RWPE2 (cell line): ENCODE data around the gene MUSTN1.

Experiments used
- ATAC-seq: fragments of 200-7000 bp; cut with Tn5 transposase; 3 replicates; pipeline ENCODE4 v1.9.1; 2021; ENCODE audit warnings: low read depth
- DNase-seq: peaks from one replicate; pipeline ENCODE4 v3.0.0-alpha.2; 2020; ENCODE audit warnings: low spot score
- H3K27ac ChIP-seq: fragments of 450-650 bp; 2 replicates; pipeline ENCODE4 v1.5.1; 2017; ENCODE audit warnings: mild to moderate bottlenecking; ENCODE audit not compliant: poor library complexity, severe bottlenecking
- H3K27me3 ChIP-seq: fragments of 250-450 bp; sonication (Bioruptor Pico); 2 replicates; pipeline ENCODE4 v1.5.1; 2021; ENCODE audit warnings: mild to moderate bottlenecking, moderate library complexity; ENCODE audit not compliant: insufficient read depth, poor library complexity, severe bottlenecking
- H3K36me3 ChIP-seq: fragments of 250-450 bp; sonication (Bioruptor Pico); 2 replicates; pipeline ENCODE4 v1.5.1; 2020; ENCODE audit warnings: low read depth, mild to moderate bottlenecking, moderate library complexity
- H3K4me1 ChIP-seq: fragments of 250-450 bp; sonication (Bioruptor Pico); 2 replicates; pipeline ENCODE4 v1.5.1; 2021; ENCODE audit warnings: mild to moderate bottlenecking, moderate library complexity; ENCODE audit not compliant: insufficient read depth, poor library complexity, severe bottlenecking
- H3K4me3 ChIP-seq: fragments of 250-450 bp; sonication (Bioruptor Pico); 2 replicates; pipeline ENCODE4 v1.5.1; 2021; ENCODE audit warnings: mild to moderate bottlenecking, moderate library complexity; ENCODE audit not compliant: severe bottlenecking
- H3K9me3 ChIP-seq: fragments of 250-450 bp; sonication (Bioruptor Pico); 2 replicates; pipeline ENCODE4 v1.5.1; 2021; ENCODE audit warnings: mild to moderate bottlenecking, moderate library complexity; ENCODE audit not compliant: severe bottlenecking
- TF ChIP-seq, protein P1 (sequence below): fragments of 450-650 bp; IDR thresholded peaks from one replicate; pipeline ENCODE4 v1.5.1; 2017; ENCODE audit warnings: mild to moderate bottlenecking, moderate library complexity; ENCODE audit not compliant: poor library complexity, severe bottlenecking

Gene MUSTN1

GRCh38 chr3:52856666-52857065, 21.8 kb upstream of the MUSTN1 start:
- Histone ChIP-seq H3K27ac (no peak overlapping the region), H3K36me3 (peaks cover 3% of the 10 kb centered on the region; the same call in 1 of the 2 replicates), H3K4me3 (no peak overlapping the region), H3K4me1 (no peaks in the 10 kb centered on the region), H3K9me3 (no peaks in the 10 kb centered on the region), H3K27me3 (no peaks in the 10 kb centered on the region)
- DNase-seq (no peak), ATAC-seq (no peak)
- TF ChIP-seq, protein P1, sequence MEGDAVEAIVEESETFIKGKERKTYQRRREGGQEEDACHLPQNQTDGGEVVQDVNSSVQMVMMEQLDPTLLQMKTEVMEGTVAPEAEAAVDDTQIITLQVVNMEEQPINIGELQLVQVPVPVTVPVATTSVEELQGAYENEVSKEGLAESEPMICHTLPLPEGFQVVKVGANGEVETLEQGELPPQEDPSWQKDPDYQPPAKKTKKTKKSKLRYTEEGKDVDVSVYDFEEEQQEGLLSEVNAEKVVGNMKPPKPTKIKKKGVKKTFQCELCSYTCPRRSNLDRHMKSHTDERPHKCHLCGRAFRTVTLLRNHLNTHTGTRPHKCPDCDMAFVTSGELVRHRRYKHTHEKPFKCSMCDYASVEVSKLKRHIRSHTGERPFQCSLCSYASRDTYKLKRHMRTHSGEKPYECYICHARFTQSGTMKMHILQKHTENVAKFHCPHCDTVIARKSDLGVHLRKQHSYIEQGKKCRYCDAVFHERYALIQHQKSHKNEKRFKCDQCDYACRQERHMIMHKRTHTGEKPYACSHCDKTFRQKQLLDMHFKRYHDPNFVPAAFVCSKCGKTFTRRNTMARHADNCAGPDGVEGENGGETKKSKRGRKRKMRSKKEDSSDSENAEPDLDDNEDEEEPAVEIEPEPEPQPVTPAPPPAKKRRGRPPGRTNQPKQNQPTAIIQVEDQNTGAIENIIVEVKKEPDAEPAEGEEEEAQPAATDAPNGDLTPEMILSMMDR = no peak

DNA sequence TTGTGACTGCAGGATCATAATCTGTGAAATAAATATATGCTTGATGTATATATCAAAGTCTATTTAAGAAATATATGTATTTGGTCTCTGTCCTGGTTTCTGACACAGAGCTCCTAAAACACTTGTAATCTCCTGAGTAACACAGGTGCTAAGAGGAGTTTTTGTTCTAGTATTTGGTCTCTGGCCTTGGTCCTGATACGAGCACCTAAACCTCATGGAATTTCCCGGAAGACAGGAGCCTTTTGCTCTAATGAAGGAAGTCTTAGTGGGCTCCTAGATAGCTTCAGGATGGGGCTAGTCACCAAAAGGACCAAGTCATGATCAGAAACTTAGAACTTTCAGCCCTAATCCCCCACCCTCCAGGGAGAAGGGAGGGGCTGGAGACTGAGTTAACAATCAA, 19.2 kb upstream of the MUSTN1 start:
- H3K9me3 ChIP-seq = no peaks in the 10 kb centered on the region
- TF ChIP-seq, protein P1 = no peak
- H3K4me3 ChIP-seq = no peak overlapping the region
- ATAC-seq (no peak), DNase-seq (no peak)
- no peaks in the 10 kb centered on the region for H3K4me1 ChIP-seq
- H3K27me3 ChIP-seq = no peaks in the 10 kb centered on the region
- no peak overlapping the region for H3K27ac ChIP-seq
- peaks cover 9% of the 10 kb centered on the region; the same call in 1 of the 2 replicates for H3K36me3 ChIP-seq

DNA sequence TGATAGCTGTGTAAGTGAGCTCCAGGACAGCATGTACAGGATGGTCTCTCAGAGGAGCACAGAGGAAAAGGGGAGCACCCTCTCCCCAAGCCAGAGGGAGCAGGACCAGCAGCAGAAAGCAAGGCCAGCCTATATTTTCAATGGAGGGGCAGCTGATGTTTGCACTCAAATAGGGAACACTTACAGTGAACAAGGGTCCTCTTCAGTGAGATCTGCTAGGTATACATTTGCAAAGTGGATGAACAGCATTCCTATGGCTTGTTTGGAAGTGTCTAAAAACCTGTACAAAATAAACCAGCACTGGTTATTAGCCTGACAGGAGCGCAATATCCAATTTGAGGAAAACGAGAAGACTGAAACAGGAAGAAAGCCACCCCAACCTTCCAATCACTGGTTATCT, 17.6 kb upstream of the MUSTN1 start:
- DNase-seq (no peak), ATAC-seq (no peak)
- H3K36me3 ChIP-seq = peaks cover 14% of the 10 kb centered on the region; the same call in 1 of the 2 replicates
- no peaks in the 10 kb centered on the region for H3K4me1 ChIP-seq
- no peak overlapping the region for H3K27ac ChIP-seq
- H3K9me3 ChIP-seq = no peaks in the 10 kb centered on the region
- H3K27me3 ChIP-seq = no peaks in the 10 kb centered on the region
- TF ChIP-seq, protein P1 = no peak
- no peak overlapping the region for H3K4me3 ChIP-seq

- H3K27ac ChIP-seq = no peak overlapping the region
- H3K4me3 ChIP-seq = no peak overlapping the region
- H3K36me3 ChIP-seq = peaks cover 14% of the 10 kb centered on the region; the same call in 1 of the 2 replicates
- peak; percentile 66; the same call in 2 of the 3 replicates for ATAC-seq
- DNase-seq = no peak
- TF ChIP-seq, protein P1 = peak; percentile 59
- H3K4me1 ChIP-seq = no peaks in the 10 kb centered on the region
- no peaks in the 10 kb centered on the region for H3K9me3 ChIP-seq
- H3K27me3 ChIP-seq = no peaks in the 10 kb centered on the region
Measured at GRCh38 chr3:52851348-52851747, 16.5 kb upstream of the MUSTN1 start.

DNA sequence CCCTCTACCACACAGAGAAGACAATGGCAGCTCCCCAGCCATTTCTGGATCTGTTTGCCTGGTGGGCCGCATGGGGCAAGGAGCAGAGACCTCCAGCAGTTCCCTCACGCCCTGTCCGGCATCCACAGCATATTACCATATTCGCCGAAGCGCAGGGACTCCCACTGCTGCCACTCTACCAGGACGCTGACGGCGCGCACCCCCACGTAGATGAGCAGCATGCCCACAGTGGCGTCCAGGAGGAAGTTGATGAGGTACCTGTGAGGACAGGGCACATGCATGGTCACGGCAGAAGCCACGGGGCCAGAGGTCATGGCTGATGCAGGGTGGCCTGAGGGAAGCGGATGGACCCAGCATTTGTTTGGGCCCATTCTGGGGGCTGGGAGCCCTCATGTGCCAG, 14.8 kb upstream of the MUSTN1 start:
- no peaks in the 10 kb centered on the region for H3K4me1 ChIP-seq
- H3K27me3 ChIP-seq = no peaks in the 10 kb centered on the region
- H3K36me3 ChIP-seq = peaks cover 14% of the 10 kb centered on the region; the same call in 1 of the 2 replicates
- no peak for ATAC-seq
- H3K4me3 ChIP-seq = no peak overlapping the region
- H3K27ac ChIP-seq = no peak overlapping the region
- DNase-seq = no peak
- H3K9me3 ChIP-seq = no peaks in the 10 kb centered on the region
- TF ChIP-seq, protein P1 = no peak
